Neural cell (in vitro differentiated cells): ENCODE data around the gene COPG1. TPM values are rescaled to one million over a fixed set of nuclear protein-coding genes. Genes with fewer than 3 reads are reported as not detected.

Experiments used
- H2AFZ ChIP-seq: fragments of 200-600, 300-800 bp; sonication (generic), shearing (Covaris generic); 2 replicates; pipeline ENCODE4 v1.6.0; 2014; ENCODE audit warnings: low read depth, mild to moderate bottlenecking, antibody characterized with exemption, low read length, moderate library complexity
- H3F3A ChIP-seq: fragments of 200-600 bp; shearing (Covaris generic); 2 replicates; pipeline ENCODE4 v1.6.1; 2016; ENCODE audit warnings: mild to moderate bottlenecking, moderate library complexity, mixed read lengths, antibody characterized with exemption, low read length; ENCODE audit not compliant: insufficient read depth, poor library complexity, severe bottlenecking
- H3K27ac ChIP-seq: fragments of 200-600, 300-800 bp; sonication (generic), shearing (Covaris generic); 2 replicates; pipeline ENCODE4 v1.5.1; 2014; ENCODE audit warnings: mild to moderate bottlenecking, low read length, moderate library complexity
- H3K27me3 ChIP-seq: fragments of 300-800, 200-600 bp; sonication (generic), shearing (Covaris generic); 2 replicates; pipeline ENCODE4 v1.6.0; 2014; ENCODE audit warnings: mild to moderate bottlenecking, low read depth, low read length, moderate library complexity; ENCODE audit not compliant: insufficient read depth
- H3K36me3 ChIP-seq: fragments of 300-800, 200-600 bp; sonication (generic), shearing (Covaris generic); 2 replicates; pipeline ENCODE4 v1.5.1; 2014; ENCODE audit warnings: mild to moderate bottlenecking, antibody characterized with exemption, low read length, moderate library complexity; ENCODE audit not compliant: insufficient read depth
- H3K4me2 ChIP-seq: fragments of 300-800, 200-600 bp; sonication (generic), shearing (Covaris generic); 2 replicates; pipeline ENCODE4 v1.6.0; 2014; ENCODE audit warnings: mild to moderate bottlenecking, low read length
- H3K4me3 ChIP-seq: fragments of 300-800, 200-600 bp; sonication (generic), shearing (Covaris generic); 2 replicates; pipeline ENCODE4 v1.5.1; 2014; ENCODE audit warnings: mild to moderate bottlenecking, low read length, moderate library complexity
- H3K79me2 ChIP-seq: fragments of 200-600 bp; shearing (Covaris generic); replicated peaks from 2 replicates; pipeline ENCODE4 v1.6.0; 2014; ENCODE audit warnings: mild to moderate bottlenecking, low read length, moderate library complexity; ENCODE audit not compliant: insufficient read depth
- H3K9ac ChIP-seq: fragments of 300-800, 200-600 bp; sonication (generic), shearing (Covaris generic); 2 replicates; pipeline ENCODE4 v1.6.1; 2016; ENCODE audit warnings: mild to moderate bottlenecking, low read length, mixed read lengths
- H3K9me2 ChIP-seq: fragments of 200-600 bp; shearing (Covaris generic); 2 replicates; pipeline ENCODE4 v1.6.1; 2016; ENCODE audit warnings: mild to moderate bottlenecking, low read length, mixed read lengths; ENCODE audit not compliant: insufficient read depth
- H3K9me3 ChIP-seq: fragments of 200-600, 300-800 bp; sonication (generic), shearing (Covaris generic); 2 replicates; pipeline ENCODE4 v1.6.1; 2016; ENCODE audit warnings: mild to moderate bottlenecking, mixed run types, low read length, moderate library complexity, mixed read lengths
- H4K20me1 ChIP-seq: fragments of 200-600 bp; shearing (Covaris generic); 2 replicates; pipeline ENCODE4 v1.6.1; 2016; ENCODE audit warnings: mild to moderate bottlenecking, mixed run types; ENCODE audit not compliant: insufficient read depth
- EP300 ChIP-seq: fragments of 450-650 bp; conservative IDR thresholded peaks from 2 replicates; pipeline ENCODE4 v1.6.1; 2014; ENCODE audit warnings: antibody characterized with exemption, mild to moderate bottlenecking, moderate library complexity; ENCODE audit not compliant: poor library complexity, severe bottlenecking
- EZH2 ChIP-seq: fragments of 200-600, 300-800 bp; shearing (Covaris generic), sonication (generic); IDR thresholded peaks from 2 replicates; pipeline ENCODE4 v1.6.1; 2014; ENCODE audit warnings: antibody characterized with exemption, low read length, borderline replicate concordance, mild to moderate bottlenecking; ENCODE audit not compliant: insufficient read depth, poor library complexity, severe bottlenecking
- MXI1 ChIP-seq: fragments of 450-650 bp; conservative IDR thresholded peaks from 2 replicates; pipeline ENCODE4 v1.6.1; 2014; ENCODE audit warnings: antibody characterized with exemption, mild to moderate bottlenecking; ENCODE audit not compliant: poor library complexity, severe bottlenecking
- POLR2AphosphoS5 ChIP-seq: IDR thresholded peaks from 2 replicates; pipeline ENCODE4 v1.6.1; 2012
- RAD21 ChIP-seq: fragments of 450-650 bp; conservative IDR thresholded peaks from 2 replicates; pipeline ENCODE4 v1.6.1; 2014; ENCODE audit warnings: antibody characterized with exemption, mild to moderate bottlenecking, moderate library complexity
- SMC3 ChIP-seq: fragments of 450-650 bp; conservative IDR thresholded peaks from 2 replicates; pipeline ENCODE4 v1.6.1; 2014; ENCODE audit warnings: antibody characterized with exemption, mild to moderate bottlenecking, moderate library complexity; ENCODE audit not compliant: poor library complexity
- TAF1 ChIP-seq: IDR thresholded peaks from 2 replicates; pipeline ENCODE4 v1.6.1; 2012; ENCODE audit warnings: low read depth
- polyA plus RNA-seq: library from polyadenylated mRNA; depleted of rRNA; stranded (reverse); fragments of >200 nt; gene quantifications from 2 replicates; pipeline ENCODE4 v1.2.3, GENCODE V29; 2014
- TF ChIP-seq, protein P1 (sequence below): IDR thresholded peaks from 2 replicates; pipeline ENCODE4 v1.6.1; 2012; ENCODE audit warnings: borderline replicate concordance
- TF ChIP-seq, protein P2 (sequence below): fragments of 450-650 bp; IDR thresholded peaks from 2 replicates; pipeline ENCODE4 v1.5.1; 2014; ENCODE audit warnings: antibody characterized with exemption, mild to moderate bottlenecking, moderate library complexity; ENCODE audit not compliant: poor library complexity, severe bottlenecking

The COPG1 gene
- polyA plus RNA-seq, 1 donor from 2014 or later, result 75.0 TPM

DNA sequence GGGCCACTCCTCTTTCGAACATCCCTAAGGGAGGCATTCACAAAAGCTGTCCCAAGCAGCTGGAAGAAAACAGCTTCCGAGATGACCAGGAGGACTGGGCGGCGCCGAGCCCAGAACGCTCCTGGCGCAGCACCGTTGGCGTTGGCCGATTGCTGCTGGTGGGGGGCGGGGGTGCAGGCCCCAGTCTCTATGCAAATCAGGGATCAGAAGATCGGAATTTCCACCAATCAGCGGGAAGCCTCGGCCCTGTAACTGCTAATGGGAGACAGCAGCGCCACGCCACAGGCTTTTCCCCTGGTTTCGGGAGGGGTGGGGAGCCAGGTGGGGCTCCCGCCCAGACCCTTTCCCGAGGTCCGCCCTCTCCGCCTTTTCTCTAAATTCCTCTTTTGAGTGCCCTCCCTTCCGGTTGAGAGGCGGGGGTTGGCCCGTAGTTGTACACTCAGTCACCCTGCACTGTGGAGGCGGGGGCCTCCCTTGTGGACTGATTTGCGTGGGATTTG lies 56.2 kb downstream of the COPG1 start:
- TF ChIP-seq, protein P1, sequence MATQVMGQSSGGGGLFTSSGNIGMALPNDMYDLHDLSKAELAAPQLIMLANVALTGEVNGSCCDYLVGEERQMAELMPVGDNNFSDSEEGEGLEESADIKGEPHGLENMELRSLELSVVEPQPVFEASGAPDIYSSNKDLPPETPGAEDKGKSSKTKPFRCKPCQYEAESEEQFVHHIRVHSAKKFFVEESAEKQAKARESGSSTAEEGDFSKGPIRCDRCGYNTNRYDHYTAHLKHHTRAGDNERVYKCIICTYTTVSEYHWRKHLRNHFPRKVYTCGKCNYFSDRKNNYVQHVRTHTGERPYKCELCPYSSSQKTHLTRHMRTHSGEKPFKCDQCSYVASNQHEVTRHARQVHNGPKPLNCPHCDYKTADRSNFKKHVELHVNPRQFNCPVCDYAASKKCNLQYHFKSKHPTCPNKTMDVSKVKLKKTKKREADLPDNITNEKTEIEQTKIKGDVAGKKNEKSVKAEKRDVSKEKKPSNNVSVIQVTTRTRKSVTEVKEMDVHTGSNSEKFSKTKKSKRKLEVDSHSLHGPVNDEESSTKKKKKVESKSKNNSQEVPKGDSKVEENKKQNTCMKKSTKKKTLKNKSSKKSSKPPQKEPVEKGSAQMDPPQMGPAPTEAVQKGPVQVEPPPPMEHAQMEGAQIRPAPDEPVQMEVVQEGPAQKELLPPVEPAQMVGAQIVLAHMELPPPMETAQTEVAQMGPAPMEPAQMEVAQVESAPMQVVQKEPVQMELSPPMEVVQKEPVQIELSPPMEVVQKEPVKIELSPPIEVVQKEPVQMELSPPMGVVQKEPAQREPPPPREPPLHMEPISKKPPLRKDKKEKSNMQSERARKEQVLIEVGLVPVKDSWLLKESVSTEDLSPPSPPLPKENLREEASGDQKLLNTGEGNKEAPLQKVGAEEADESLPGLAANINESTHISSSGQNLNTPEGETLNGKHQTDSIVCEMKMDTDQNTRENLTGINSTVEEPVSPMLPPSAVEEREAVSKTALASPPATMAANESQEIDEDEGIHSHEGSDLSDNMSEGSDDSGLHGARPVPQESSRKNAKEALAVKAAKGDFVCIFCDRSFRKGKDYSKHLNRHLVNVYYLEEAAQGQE, result no peak
- no peak for TF ChIP-seq TAF1
- TF ChIP-seq RAD21, result no peak
- no peak for TF ChIP-seq EP300
- no peak for TF ChIP-seq POLR2AphosphoS5
- TF ChIP-seq, protein P2, sequence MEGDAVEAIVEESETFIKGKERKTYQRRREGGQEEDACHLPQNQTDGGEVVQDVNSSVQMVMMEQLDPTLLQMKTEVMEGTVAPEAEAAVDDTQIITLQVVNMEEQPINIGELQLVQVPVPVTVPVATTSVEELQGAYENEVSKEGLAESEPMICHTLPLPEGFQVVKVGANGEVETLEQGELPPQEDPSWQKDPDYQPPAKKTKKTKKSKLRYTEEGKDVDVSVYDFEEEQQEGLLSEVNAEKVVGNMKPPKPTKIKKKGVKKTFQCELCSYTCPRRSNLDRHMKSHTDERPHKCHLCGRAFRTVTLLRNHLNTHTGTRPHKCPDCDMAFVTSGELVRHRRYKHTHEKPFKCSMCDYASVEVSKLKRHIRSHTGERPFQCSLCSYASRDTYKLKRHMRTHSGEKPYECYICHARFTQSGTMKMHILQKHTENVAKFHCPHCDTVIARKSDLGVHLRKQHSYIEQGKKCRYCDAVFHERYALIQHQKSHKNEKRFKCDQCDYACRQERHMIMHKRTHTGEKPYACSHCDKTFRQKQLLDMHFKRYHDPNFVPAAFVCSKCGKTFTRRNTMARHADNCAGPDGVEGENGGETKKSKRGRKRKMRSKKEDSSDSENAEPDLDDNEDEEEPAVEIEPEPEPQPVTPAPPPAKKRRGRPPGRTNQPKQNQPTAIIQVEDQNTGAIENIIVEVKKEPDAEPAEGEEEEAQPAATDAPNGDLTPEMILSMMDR, result no peak
- no peak for TF ChIP-seq MXI1
- no peak for TF ChIP-seq SMC3
- TF ChIP-seq EZH2, result no peak
- Histone ChIP-seq H3F3A (no peaks in the 10 kb centered on the region), H3K36me3 (no peaks in the 10 kb centered on the region), H2AFZ (no peak overlapping the region), H3K9me3 (no peaks in the 10 kb centered on the region), H3K27ac (no peak overlapping the region), H3K9ac (no peak overlapping the region), H3K4me2 (no peak overlapping the region), H4K20me1 (no peaks in the 10 kb centered on the region), H3K79me2 (no peaks in the 10 kb centered on the region), H3K27me3 (no peaks in the 10 kb centered on the region), H3K4me3 (no peak overlapping the region), H3K9me2 (no peaks in the 10 kb centered on the region)

DNA sequence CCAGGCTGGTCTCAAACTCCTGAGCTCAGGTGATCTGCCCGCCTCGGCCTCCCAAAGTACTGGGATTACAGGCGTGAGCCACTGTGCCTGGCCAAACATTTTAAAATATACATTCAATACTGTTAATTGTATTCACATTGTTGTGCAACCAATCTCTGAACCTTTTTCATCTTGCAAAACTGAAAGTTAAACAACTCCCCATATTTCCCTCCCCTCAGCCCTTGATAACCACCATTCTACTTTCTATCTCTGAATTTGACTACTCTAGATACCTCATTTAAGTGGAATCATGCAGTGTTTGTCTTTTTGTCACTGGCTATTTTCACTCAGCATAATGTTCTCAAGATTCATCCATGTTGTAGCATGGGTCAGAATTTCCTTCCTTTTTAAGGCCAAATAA lies 59.2 kb downstream of the COPG1 start:
- no peak overlapping the region for H3K27ac ChIP-seq
- H3F3A ChIP-seq, result no peaks in the 10 kb centered on the region
- TF ChIP-seq, protein P1, result no peak
- TF ChIP-seq TAF1 (no peak), POLR2AphosphoS5 (no peak), MXI1 (no peak), RAD21 (no peak), SMC3 (no peak), EP300 (no peak), EZH2 (no peak)
- TF ChIP-seq, protein P2, result no peak

More for the DNA sequence above, 59.2 kb downstream of the COPG1 start:
- H3K36me3 ChIP-seq, result no peaks in the 10 kb centered on the region
- no peaks in the 10 kb centered on the region for H4K20me1 ChIP-seq
- H3K4me3 ChIP-seq, result no peak overlapping the region
- H2AFZ ChIP-seq, result no peak overlapping the region
- no peak overlapping the region for H3K9ac ChIP-seq
- H3K9me2 ChIP-seq, result no peaks in the 10 kb centered on the region
- no peaks in the 10 kb centered on the region for H3K27me3 ChIP-seq
- H3K9me3 ChIP-seq, result no peaks in the 10 kb centered on the region
- no peaks in the 10 kb centered on the region for H3K79me2 ChIP-seq
- H3K4me2 ChIP-seq, result no peak overlapping the region
